GM12878 (cell line): ENCODE measurements around the gene SLC6A11. TPM values are rescaled to one million over a fixed set of nuclear protein-coding genes. Genes with fewer than 3 reads are reported as not detected.

Source experiments
- ATAC-seq: fragments of 200-7000 bp; cut with Tn5 transposase; 3 replicates; pipeline ENCODE4 v1.9.1; 2020; ENCODE audit warnings: mild to moderate bottlenecking, moderate library complexity
- BruUV-seq: library from RNA; stranded (reverse); fragments of 400-500 nt; replicated peaks from 2 replicates; lab custom pipeline; 2021; lab: Mats Ljungman, UMichigan
- CTCF ChIA-PET: fragments of 300-600 bp; sonication (Branson Sonifier 250); formaldehyde crosslinking; extraction: SDS; loops from one replicate; lab custom pipeline; 2021; ENCODE audit warnings: inconsistent platforms; lab: Yijun Ruan, JAX
- POLR2A ChIA-PET: fragments of 350-600 bp; formaldehyde crosslinking; extraction: SDS; loops from one replicate; lab custom pipeline; 2021; ENCODE audit warnings: inconsistent platforms; lab: Charles Lee
- RAD21 ChIA-PET: fragments of 300-600 bp; sonication (Branson Sonifier 250); formaldehyde crosslinking; loops from one replicate; lab custom pipeline; 2023; ENCODE audit warnings: antibody characterized with exemption; ENCODE audit not compliant: unreplicated experiment; lab: Charles Lee
- SMC1A ChIA-PET: fragments of 300-600 bp; sonication (Branson Sonifier 250); formaldehyde crosslinking; loops from one replicate; lab custom pipeline; 2023; ENCODE audit not compliant: unreplicated experiment, uncharacterized antibody; lab: Charles Lee
- DNase-seq: peaks from one replicate; pipeline ENCODE4 v3.0.0-alpha.2; 2011; ENCODE audit warnings: low read depth, low spot score
- FAIRE-seq: peaks from 3 replicates; lab custom pipeline; 2011; peaks lifted over from hg19 to GRCh38; lab: Jason Lieb, UNC
- H2AFZ ChIP-seq: 2 replicates; pipeline ENCODE4 v1.6.0; 2011; ENCODE audit warnings: low read depth, low read length, control low read depth; ENCODE audit not compliant: control insufficient read depth
- H3K27ac ChIP-seq: 2 replicates; pipeline ENCODE4 v1.5.1; 2011; ENCODE audit warnings: control low read depth; ENCODE audit not compliant: control insufficient read depth, insufficient read depth
- H3K27me3 ChIP-seq, 2 experiments: replicated peaks in 1 of 2; 2 replicates each; pipeline versions ENCODE4 v1.6.0 to v1.6.1; 2011; ENCODE audit warnings: low read length in 1 of 2; ENCODE audit not compliant: control insufficient read depth in 2 of 2, insufficient read depth in 2 of 2
- H3K36me3 ChIP-seq, 2 experiments: 2 replicates each; pipeline ENCODE4 v1.5.1; 2011; ENCODE audit warnings: low read length in 1 of 2; ENCODE audit not compliant: control insufficient read depth in 2 of 2, insufficient read depth in 2 of 2
- H3K4me1 ChIP-seq: 2 replicates; pipeline ENCODE4 v1.6.1; 2011; ENCODE audit warnings: mild to moderate bottlenecking, low read length, moderate library complexity, mixed read lengths; ENCODE audit not compliant: control insufficient read depth, insufficient read depth
- H3K4me2 ChIP-seq: 2 replicates; pipeline ENCODE4 v1.6.0; 2011; ENCODE audit warnings: control low read depth; ENCODE audit not compliant: control insufficient read depth, insufficient read depth
- H3K4me3 ChIP-seq: fragments of 200-600 bp; sonication (generic); 2 replicates; pipeline ENCODE4 v1.5.1; 2016
- H3K79me2 ChIP-seq: 2 replicates; pipeline ENCODE4 v1.6.0; 2011; ENCODE audit warnings: low read length; ENCODE audit not compliant: control insufficient read depth, insufficient read depth
- H3K9ac ChIP-seq: 2 replicates; pipeline ENCODE4 v1.8.0; 2011; ENCODE audit warnings: low read length, control low read depth, mixed read lengths; ENCODE audit not compliant: control insufficient read depth, insufficient read depth
- H3K9me3 ChIP-seq: replicated peaks from 3 replicates; pipeline ENCODE4 v1.5.1; 2011; ENCODE audit warnings: mild to moderate bottlenecking, low read length; ENCODE audit not compliant: control insufficient read depth, insufficient read depth
- H4K20me1 ChIP-seq: 2 replicates; pipeline ENCODE4 v1.6.0; 2011; ENCODE audit not compliant: control insufficient read depth, insufficient read depth
- BCL3 ChIP-seq: IDR thresholded peaks from 2 replicates; pipeline ENCODE4 v1.6.1; 2011; ENCODE audit warnings: borderline replicate concordance, low read depth, mild to moderate bottlenecking, moderate library complexity, low read length; ENCODE audit not compliant: insufficient read depth, poor library complexity, severe bottlenecking
- BMI1 ChIP-seq: fragments of 450-650 bp; IDR thresholded peaks from 2 replicates; pipeline ENCODE4 v1.6.1; 2016; ENCODE audit warnings: mild to moderate bottlenecking, moderate library complexity, borderline replicate concordance
- CTCF ChIP-seq, 3 experiments: IDR thresholded peaks in 2 of 3; conservative IDR thresholded peaks in 1 of 3; 2 replicates each; pipeline ENCODE4 v1.5.1; 2011; ENCODE audit warnings: low read depth in 3 of 3, low read length in 3 of 3, mild to moderate bottlenecking in 3 of 3, control low read depth in 2 of 3, moderate library complexity in 2 of 3, inconsistent platforms in 1 of 3, mixed read lengths in 1 of 3; ENCODE audit not compliant: control insufficient read depth in 2 of 3, insufficient read depth in 1 of 3; ENCODE audit errors: extremely low read depth in 1 of 3
- CUX1 ChIP-seq: IDR thresholded peaks from 2 replicates; pipeline ENCODE4 v1.6.1; 2012; ENCODE audit warnings: improper control_type of control experiment, low read depth, low read length; ENCODE audit not compliant: insufficient replicate concordance
- E2F8 ChIP-seq: fragments of 450-650 bp; IDR thresholded peaks from 2 replicates; pipeline ENCODE4 v1.6.1; 2018; ENCODE audit warnings: mild to moderate bottlenecking, low read depth, moderate library complexity; ENCODE audit not compliant: partially characterized antibody
- HCFC1 ChIP-seq: fragments of 150-350 bp; IDR thresholded peaks from 2 replicates; pipeline ENCODE4 v1.6.1; 2014; ENCODE audit warnings: low read length
- RBBP5 ChIP-seq: fragments of 200-600 bp; sonication (generic); conservative IDR thresholded peaks from 2 replicates; pipeline ENCODE4 v1.6.1; 2016
- WGBS: methylation state at CpG from one replicate; pipeline ENCODE4 v1.1.6; 2016; ENCODE audit warnings: low lambda C conversion rate; ENCODE audit not compliant: insufficient replicate concordance, insufficient coverage; ENCODE audit errors: missing lambda C conversion rate; 5-methylcytosine and 5-hydroxymethylcytosine counted together
- in situ Hi-C: fragments of 300-500 bp; cut with MboI; formaldehyde crosslinking; loops from 9 replicates; pipeline ENCODE4 v1.14.3; 2018; ENCODE audit warnings: mixed read lengths
- intact Hi-C: fragments of 100-400 bp; cut with micrococcal nuclease; formaldehyde crosslinking; loops from one replicate; pipeline ENCODE4 v1.14.2; 2022; ENCODE audit not compliant: unreplicated experiment
- polyA plus RNA-seq, 11 experiments: library from polyadenylated mRNA; depleted of rRNA in 4 of 11; unstranded in 6 of 11; stranded (reverse) in 5 of 11; fragments of >200 nt; fragmentation: Nextera tagmentation in 4 of 11; fragmentation: Illumina TruSeq in 1 of 11; extraction: Ambion mirVana in 4 of 11; extraction: Trizol in 1 of 11; gene quantifications; 1 replicate in 1 of 11; 2 replicates in 10 of 11; pipeline versions ENCODE4 v1.2.1 to v1.2.3, GENCODE V29; 2011 to 2016; ENCODE audit warnings: inconsistent platforms in 2 of 11, missing spikeins in 2 of 11, low read depth in 1 of 11
- total RNA-seq, 4 experiments: library from RNA; depleted of rRNA in 3 of 4; stranded (reverse); fragments of >200 nt in 3 of 4; fragmentation: Illumina TruSeq in 1 of 4; extraction: Trizol in 1 of 4; gene quantifications; 2 replicates each; pipeline versions ENCODE4 v1.2.1 to v1.2.3, GENCODE V29; 2013 to 2021

Gene SLC6A11
- total and polyA plus RNA-seq, 10 of the 15 experiments (the other 5 are each of a cell fraction or from before 2014, with no cell fraction given), result not detected

- ATAC-seq (no peak), DNase-seq (no peak), FAIRE-seq (no peak)
- H3K9ac ChIP-seq, result no peak overlapping the region
- H3K4me3 ChIP-seq, result no peak overlapping the region
- no peaks in the 10 kb centered on the region for H4K20me1 ChIP-seq
- ChIA-PET SMC1A (no interaction called here), POLR2A (no interaction called here), RAD21 (no interaction called here), CTCF (no interaction called here)
- no peak overlapping the region for H3K4me2 ChIP-seq
- WGBS, result 28% methylated on average over 4 of the region's 4 CpGs
- no peaks in the 10 kb centered on the region for H3K4me1 ChIP-seq
- no peaks in the 10 kb centered on the region for H3K36me3 ChIP-seq
- intact Hi-C loops, result no loop called here
- in situ Hi-C loops, result no loop called here
- no peak overlapping the region for H3K27ac ChIP-seq
- no TSS peak for BruUV-seq
- no peaks in the 10 kb centered on the region for H3K27me3 ChIP-seq
- TF ChIP-seq HCFC1 (no peak), BCL3 (no peak), RBBP5 (no peak), E2F8 (no peak), BMI1 (no peak), CUX1 (no peak), CTCF (IDR thresholded peaks at IDR 0.05 in 2 of 3, conservative IDR thresholded peaks at IDR 0.05 in 1 of 3; ENCODE audit: control insufficient read depth in 2 of 3, extremely low read depth in 1 of 3, insufficient read depth in 1 of 3, low read depth in 3 of 3, low read length in 3 of 3) (no peak)
- no peaks in the 10 kb centered on the region for H3K79me2 ChIP-seq
- H3K9me3 ChIP-seq, result no peaks in the 10 kb centered on the region; the same call in 2 of the 3 replicates
- H2AFZ ChIP-seq, result no peak overlapping the region
Observed at GRCh38 chr3:10841100-10841499, 25.1 kb downstream of the SLC6A11 start.
